HG02840 (cell line): ENCODE results near the gene DNAH7.

Experiments
- ATAC-seq: cut with Tn5 transposase; IDR thresholded peaks from one replicate; pipeline ENCODE4 v1.9.1; 2021; ENCODE audit warnings: mild to moderate bottlenecking, moderate library complexity, moderate number of reproducible peaks; ENCODE audit not compliant: unreplicated experiment, low FRiP score

Gene DNAH7

DNA sequence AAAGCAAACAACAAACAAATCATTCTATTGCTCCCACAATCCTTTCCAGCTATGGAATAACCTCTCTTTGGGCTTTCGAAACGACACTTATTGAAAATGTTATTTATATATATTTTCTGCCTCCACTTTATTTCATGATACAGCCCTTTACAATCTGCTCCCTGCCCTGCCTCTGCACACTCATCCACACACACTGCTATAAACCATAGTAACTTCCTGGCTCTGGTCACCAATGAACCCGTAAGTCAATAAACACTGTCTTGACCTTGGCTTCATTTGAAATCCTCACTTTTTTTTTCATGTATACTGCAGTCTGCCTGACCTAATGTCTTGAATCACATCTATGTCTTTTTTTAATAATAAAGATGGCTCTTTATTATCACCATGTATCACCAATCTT lies 250.1 kb downstream of the DNAH7 start:
- no peak for ATAC-seq

DNA sequence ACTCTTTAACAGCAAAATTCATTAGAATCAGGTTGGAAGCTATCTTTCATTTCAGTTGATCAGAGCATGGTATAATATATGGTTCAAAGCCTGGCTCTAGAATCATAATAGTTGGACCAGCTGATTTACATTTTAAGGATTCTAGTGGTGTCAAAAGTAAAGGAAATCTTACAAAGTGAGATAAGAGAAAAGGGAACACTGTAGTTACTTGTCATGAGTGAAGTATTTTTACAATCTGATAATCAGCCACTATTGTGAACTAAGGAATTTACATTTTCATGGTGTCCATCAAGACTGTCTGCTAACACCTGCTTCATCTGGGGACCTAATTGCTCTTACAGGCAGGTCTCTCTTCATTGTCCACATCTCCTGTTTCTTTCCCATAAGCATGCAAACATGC lies 250.5 kb downstream of the DNAH7 start:
- ATAC-seq: no peak

GRCh38 chr2:195815083-195815482 lies 253.6 kb downstream of the DNAH7 start:
- ATAC-seq: no peak

DNA sequence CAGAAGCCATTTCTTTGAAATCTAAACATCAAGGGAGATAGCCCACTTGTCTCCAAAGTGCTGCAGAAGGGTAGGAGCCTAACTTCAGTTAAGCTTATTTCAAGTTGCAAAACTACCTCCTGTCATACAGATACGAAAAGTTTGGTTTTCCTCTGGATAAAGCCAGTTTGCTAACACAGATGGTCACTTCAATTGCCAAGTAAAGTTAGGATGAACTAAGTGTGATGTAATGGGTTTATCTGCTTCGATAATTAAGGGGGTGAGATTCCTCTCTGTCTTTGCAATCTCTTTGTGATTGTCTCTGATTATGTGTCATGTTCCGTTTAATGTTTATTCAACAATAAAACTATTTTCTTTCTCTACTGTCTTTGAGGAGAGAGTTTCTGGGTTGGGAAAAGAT lies 255.2 kb downstream of the DNAH7 start:
- ATAC-seq: no peak

DNA sequence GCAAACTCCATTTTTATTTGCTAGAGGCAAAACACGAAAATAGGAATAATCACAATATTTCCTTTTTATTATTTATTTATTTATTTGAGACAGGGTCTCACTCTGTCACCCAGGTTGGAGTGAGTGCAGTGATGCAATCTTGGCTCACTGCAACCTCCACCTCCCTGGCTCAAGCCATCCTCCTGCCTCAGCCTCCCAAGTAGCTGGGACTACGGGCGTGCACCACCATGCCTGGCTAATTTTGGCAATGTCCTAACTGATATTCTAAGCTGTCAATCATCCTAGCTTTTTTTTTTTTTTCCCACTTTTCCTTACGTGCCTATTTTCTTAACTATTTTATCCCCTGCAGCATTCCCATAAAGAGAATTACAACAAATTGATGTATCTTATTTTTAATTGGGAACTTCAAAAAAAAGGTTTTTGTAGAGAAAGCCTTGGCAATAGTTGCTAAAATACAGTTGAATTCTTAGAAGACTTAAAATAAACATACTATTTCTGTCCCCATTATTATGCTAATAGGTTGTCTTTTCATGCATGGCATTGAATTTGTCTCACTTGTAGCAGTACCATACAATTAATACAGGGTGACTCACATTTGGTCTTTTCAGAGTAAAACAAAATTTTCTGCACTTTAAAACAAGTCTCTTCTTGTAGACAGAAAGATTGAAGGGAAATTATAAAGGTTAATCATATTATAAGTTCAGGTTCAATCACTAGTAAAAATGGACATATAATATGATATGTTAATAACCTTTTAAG lies 258.1 kb downstream of the DNAH7 start:
- ATAC-seq: no peak

DNA sequence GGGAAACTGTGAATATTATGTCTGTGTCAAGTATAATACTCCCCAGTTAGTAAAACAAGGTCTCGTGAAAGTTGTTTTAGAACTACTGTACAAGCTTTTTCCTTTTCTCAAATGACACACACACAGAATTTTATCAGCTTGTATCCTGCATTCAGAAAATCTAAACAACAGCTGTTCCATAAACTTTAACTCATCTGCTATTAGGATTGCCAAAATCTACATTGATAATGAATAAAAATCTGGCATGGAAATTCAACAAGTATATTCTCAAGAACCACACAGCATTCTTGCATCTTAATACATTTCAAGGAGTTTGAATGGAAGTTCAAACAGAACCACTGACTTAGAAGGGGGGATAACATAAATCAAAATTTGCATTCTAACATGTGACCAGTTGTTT lies 260.4 kb downstream of the DNAH7 start:
- no peak for ATAC-seq

DNA sequence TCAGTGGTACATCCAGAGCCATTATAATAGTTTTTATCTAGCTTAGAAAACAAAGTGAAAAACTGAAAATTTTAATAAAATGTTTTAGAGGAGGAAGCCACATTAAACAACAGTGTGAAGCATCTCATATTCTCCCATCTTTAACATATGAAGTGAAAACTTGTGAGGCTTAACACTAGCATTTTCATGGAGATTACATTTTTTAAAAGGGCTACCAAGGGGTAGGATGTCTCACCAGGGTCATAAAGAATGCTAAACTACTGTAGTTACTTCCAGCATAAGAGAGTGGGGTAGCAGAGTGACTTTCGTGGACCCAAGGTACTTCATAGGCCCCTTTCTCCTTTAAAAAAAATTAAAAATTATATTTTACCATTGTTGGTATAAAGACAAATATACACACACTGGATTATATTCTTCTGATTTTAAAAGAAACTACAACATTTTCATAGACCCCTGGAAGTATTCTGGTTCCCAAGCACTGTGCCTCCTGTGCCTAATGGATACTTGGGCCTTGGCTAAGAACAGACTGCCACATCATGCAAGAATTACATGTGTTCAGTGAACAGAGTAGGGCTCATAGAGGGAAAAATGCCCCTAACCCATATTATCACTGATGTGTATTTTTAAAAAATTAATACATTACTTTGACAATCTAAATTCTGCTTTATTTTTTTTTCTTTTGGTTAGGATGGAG lies 263.2 kb downstream of the DNAH7 start:
- no peak for ATAC-seq

- ATAC-seq: no peak
These were observed 272.8 kb downstream of the DNAH7 start for GRCh38 chr2:195795879-195796278.

GRCh38 chr2:195793881-195794280 lies 274.8 kb downstream of the DNAH7 start:
- no peak for ATAC-seq

DNA sequence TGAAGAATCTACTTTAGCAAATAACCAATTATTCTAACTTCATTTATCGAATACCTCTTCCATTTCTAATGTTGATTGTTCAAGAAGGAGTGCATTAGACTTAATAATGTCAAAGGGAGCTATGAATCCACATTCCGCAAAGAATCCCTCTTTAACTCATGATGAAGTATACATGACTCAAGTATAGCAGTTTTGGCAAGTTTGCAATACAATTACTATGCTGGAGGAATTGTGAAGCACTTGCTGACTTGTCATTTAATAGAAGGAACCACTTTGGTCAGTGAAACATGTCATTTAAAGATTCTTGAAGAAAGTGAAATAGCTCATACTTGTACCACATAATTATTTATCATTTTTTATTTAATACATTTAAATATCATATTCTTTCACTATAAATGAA lies 286.5 kb downstream of the DNAH7 start:
- ATAC-seq: no peak

DNA sequence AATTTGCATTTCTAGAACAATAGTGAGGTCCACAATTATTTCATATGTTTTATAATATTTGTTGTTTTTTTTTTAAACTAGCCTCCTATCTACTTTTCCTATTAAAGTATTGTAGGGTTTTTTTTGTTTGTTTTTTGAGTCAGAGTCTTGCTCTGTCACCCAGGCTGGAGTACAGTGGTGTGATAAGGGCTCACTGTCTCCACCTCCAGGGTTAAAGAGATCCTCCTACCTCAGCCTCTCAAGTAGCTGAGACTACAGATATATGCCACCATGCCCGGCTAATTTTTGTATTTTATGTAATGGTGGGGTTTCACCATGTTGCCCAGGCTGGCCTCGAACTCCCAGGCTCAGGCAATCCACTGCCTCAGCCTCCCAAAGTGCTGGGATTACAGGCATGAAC lies 289.1 kb downstream of the DNAH7 start:
- no peak for ATAC-seq

DNA sequence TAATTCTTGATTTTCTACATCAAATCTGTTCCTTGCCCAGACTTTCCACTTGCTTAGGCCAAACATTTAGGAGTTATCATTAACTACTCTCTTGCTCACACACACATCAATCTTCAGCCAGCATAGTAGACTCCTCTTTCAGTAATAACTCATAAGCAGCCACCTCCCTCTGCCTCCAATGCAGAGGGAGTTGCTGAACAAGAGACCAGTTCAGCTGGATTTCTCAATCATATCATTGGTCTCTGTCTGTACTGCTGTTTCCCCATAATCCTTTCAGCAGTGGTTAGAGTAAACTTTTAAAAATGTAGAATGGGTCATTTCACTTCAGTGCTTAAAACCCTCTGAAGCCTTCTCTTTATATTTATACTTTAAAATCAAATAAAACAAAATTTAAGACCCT lies 298.7 kb downstream of the DNAH7 start:
- no peak for ATAC-seq

DNA sequence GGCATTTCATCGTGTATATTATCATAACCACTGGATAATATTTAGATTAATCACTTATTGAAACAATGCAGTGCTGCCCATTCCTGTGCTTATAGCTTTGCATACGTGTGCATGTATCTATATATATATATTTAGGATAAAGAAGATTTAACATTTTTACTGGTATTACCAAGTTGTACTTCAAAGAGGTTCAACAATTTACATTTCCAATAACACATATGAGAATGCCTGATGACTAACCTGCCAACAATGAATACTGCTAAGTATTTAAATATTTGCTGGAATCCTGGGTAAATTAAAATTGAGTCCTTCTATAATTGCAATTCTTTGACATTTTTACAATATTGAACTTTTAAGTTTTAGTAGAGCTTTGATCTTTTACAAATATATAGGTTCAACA lies 300.2 kb downstream of the DNAH7 start:
- ATAC-seq: no peak

- ATAC-seq: no peak
These were observed 301.9 kb downstream of the DNAH7 start for GRCh38 chr2:195766691-195767090.

DNA sequence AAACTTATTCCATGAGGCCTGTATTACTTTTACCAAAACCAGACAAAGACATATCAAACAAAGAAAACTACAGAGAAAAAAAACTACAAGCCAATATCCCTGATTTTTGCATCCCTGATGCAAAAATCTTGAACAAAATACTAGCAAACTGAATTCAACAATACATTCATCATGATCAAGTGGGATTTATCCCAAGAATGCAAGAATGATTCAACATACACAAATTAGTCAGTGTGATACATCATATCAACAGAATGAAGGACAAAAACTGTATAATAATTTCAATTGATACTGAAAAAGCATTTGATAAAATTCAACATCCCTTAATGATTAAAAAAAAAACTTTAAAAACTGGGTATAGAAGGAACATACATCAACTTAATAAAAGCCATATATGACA lies 304.8 kb downstream of the DNAH7 start:
- no peak for ATAC-seq

GRCh38 chr2:195759877-195760276 lies 308.8 kb downstream of the DNAH7 start:
- no peak for ATAC-seq

GRCh38 chr2:195758846-195759245 lies 309.8 kb downstream of the DNAH7 start:
- no peak for ATAC-seq

DNA sequence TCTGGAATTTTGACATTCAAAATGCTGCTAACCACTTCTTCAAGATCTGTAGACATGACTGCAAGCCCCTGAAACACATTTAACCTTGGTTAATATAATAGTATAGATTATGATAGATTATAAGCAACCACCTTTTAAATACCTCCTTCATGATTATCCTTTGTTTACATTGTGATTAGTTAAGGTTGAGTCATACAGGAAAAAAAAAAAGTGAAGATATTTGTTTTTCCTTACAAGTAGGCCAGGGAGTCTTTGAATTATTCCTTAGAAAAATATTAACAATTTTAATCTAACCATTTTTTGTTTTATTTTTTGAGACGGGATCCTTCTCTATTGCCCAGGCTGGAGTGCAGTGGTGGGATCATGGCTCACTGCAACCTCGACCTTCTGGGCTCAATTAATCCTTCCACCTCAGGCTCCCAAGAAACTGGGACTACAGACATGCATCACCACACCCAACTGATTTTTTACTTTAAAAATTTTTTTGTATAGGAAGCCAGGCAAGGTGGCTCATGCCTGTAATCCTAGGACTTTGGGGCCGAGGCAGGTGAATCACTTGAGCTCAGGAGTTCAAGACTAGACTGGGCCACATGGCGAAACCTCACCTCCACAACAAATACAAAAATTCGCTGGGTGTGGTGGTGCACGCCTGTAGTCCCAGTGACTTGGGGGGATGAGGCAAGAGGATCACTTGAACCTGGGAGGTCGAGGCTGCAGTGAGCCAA lies 312.3 kb downstream of the DNAH7 start:
- ATAC-seq: no peak

GRCh38 chr2:195741191-195741590 lies 327.4 kb downstream of the DNAH7 start:
- ATAC-seq: no peak

DNA sequence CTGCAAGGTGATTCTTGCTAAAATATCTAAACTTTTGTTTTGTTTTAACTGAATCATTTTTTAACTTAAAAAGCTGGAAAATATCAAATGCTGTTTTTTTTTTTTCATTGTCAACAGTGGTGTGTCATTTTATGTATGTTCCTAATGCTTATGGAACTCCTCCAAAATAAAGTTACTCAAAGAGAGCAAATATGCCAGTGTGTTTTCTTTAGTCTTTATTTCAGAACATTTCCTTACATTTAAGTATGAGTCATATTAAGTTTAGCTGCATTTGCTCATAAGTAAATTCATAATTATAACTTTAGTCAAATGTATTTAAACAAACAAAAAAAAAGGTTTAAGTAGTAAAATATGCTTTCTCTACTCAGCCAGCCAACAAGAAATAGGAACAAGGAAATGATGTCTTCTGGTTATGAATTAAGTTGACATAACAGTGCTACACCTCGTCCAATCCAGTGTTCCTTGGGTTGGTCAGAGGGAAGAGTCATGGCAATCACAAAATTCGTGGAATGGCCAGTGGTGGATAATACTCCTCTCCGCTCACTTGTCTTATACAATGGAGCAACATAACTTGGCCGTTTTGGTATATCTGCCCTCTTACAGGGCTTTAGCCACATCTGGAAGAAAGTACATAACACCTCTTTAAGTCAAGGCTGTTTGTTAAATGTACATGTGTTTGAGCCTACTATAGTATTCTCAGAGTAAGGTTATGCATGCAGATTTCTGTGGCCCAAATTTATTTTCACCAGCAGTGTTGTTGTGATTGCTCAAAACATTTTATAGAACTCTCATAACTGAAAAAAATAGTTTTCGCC lies 330.9 kb downstream of the DNAH7 start:
- ATAC-seq: no peak

DNA sequence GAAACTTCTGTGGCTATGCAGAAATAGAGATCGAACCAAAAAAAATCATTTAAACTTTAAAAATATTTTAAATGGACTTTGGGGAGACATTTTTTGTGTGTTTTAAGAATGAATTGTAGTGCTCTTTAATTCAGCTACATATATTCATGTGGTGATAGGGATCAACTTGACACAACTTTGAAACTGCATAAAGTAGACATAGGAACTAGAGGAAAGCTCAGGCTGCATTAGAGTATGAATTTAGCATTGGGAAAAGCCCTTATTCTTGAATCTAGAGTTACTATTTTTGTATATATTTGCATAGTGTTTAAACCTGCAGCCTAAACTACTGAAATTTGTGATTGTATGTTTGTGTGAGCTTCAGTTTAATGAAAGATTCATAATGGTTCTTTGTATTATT lies 333.3 kb downstream of the DNAH7 start:
- no peak for ATAC-seq
